Measurements from ENCODE around the gene SCN3B.

- TF ChIP-seq CTCF (conservative IDR thresholded peaks at IDR 0.05; ENCODE audit: low read depth, low read length) (no peak), MAFK (IDR thresholded peaks at IDR 0.05; ENCODE audit: low read depth, low read length) (peak; percentile 12; the same call in 1 of the 2 replicates), CEBPB (IDR thresholded peaks at IDR 0.05; ENCODE audit: low read depth, low read length) (no peak), RCOR1 (IDR thresholded peaks at IDR 0.05; ENCODE audit: insufficient replicate concordance, low read length) (no peak), RAD21 (IDR thresholded peaks at IDR 0.05; ENCODE audit: low read length) (no peak), POLR2A (IDR thresholded peaks at IDR 0.05; ENCODE audit: low read depth, low read length) (no peak)
Measured at GRCh38 chr11:123588864-123589262, 65.6 kb downstream of the SCN3B start.
